Measurements from ENCODE around the gene ZC2HC1B. TPM values are rescaled to one million over a fixed set of nuclear protein-coding genes. Genes with fewer than 3 reads are reported as not detected.

ZC2HC1B gene
- total and polyA plus RNA-seq, 11 donors, result 0.25 TPM; not detected in 10

- Histone ChIP-seq H3K4me3 (no peak overlapping the region), H3K9me3 (peaks cover 0 to 10% (median 0%) of the 10 kb centered on the region in 12 donors), H3K27me3 (no peaks in the 10 kb centered on the region), H3K4me1 (peaks cover 0 to 5% (median 0%) of the 10 kb centered on the region in 12 donors), H3K27ac (no peak overlapping the region), H3K36me3 (no peaks in the 10 kb centered on the region)
- intact Hi-C loops (cut with DNase I), result no loop called here
- ATAC-seq, result no peak
- no peak for DNase-seq
- TF ChIP-seq CTCF (IDR thresholded peaks at IDR 0.05) (no peak), POLR2A (IDR thresholded peaks at IDR 0.05) (no peak)
- WGBS, 4 donors, result 59 to 76% (median 64%) methylated on average over 3 of the region's 3 CpGs
Observed at GRCh38 chr6:143976806-143977349, 112.6 kb downstream of the ZC2HC1B start.

DNA sequence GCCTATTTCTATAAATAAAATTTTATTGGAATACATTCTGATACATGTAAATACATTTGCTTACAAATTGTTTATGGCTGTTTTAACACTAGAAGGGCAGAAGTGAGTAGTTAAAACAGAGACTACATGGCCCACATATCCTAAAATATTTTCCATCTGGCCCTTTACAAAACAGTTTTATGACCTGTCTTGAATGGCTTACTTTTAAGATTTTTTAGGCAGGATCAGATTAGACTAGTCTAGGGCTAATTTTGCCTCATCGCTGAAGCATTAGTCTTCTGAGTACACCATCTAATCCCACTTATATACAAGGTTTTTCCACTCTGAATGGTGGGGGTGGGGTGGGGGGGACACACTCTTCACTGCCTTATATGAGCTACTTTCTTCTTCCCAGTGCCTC lies 116.6 kb downstream of the ZC2HC1B start:
- 95 to 100% (median 100%) methylated on average over 1 of the region's 1 CpG for WGBS, 4 donors
- Histone ChIP-seq H3K27me3 (no peaks in the 10 kb centered on the region), H3K36me3 (no peaks in the 10 kb centered on the region), H3K4me3 (no peak overlapping the region), H3K4me1 (no peaks in the 10 kb centered on the region), H3K9me3 (peaks cover 0 to 10% (median 0%) of the 10 kb centered on the region in 12 donors), H3K27ac (no peak overlapping the region)
- DNase-seq, result no peak
- ATAC-seq, result no peak
- intact Hi-C loops (cut with DNase I), result no loop called here
- TF ChIP-seq CTCF (IDR thresholded peaks at IDR 0.05) (no peak), POLR2A (IDR thresholded peaks at IDR 0.05) (no peak)

DNA sequence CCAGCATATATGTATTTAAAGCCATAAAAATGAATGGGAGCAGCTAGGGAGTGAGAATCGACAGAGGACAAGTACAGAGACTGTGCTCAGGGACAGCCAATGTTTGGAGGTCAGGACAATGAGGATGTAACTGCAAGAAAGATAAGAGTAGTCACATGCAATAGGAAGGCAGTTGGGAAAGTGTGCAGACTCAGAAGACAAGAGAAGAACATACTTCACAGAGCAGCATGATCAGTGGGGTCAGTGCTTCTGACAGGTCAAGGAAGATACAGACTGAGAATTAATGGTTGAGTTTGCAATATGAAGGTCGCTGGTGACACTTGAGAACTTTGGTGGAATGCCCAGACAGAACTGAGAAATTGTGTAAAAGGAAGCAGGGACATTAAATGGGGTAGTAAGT lies 118.7 kb downstream of the ZC2HC1B start:
- no peaks in the 10 kb centered on the region for H3K36me3 ChIP-seq
- no peak overlapping the region for H3K27ac ChIP-seq
- ATAC-seq (no peak), DNase-seq (no peak)
- TF ChIP-seq CTCF (IDR thresholded peaks at IDR 0.05), result no peak
- no peak for TF ChIP-seq POLR2A (IDR thresholded peaks at IDR 0.05)
- peaks cover 0 to 10% (median 0%) of the 10 kb centered on the region in 12 donors for H3K9me3 ChIP-seq
- intact Hi-C loops (cut with DNase I), result no loop called here
- H3K27me3 ChIP-seq, result no peaks in the 10 kb centered on the region
- H3K4me3 ChIP-seq, result no peak overlapping the region
- no peaks in the 10 kb centered on the region for H3K4me1 ChIP-seq
- WGBS, 4 donors, result 67 to 86% (median 73%) methylated on average over 2 of the region's 2 CpGs

DNA sequence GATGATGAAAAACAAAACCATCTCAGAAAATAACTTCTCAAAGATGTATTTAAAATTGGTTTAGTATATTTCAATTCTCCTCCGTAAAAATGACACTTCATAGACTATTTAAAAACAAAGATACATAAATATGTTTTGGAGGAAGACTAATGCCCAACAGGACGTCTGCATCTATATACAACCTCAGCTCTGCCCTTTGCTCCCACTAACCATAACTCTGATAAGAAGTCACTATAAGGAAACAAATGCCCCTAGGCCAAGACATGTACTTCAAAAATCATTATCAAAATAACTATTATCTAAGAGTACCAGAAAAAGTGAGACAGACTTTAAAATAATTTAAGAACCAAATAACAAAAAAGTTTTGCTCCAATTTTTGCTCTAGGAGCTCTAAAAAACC lies 120.4 kb downstream of the ZC2HC1B start:
- TF ChIP-seq POLR2A (IDR thresholded peaks at IDR 0.05), result no peak
- no peak for TF ChIP-seq CTCF (IDR thresholded peaks at IDR 0.05)
- Histone ChIP-seq H3K4me1 (no peaks in the 10 kb centered on the region), H3K27me3 (no peaks in the 10 kb centered on the region), H3K27ac (no peak overlapping the region), H3K36me3 (no peaks in the 10 kb centered on the region), H3K9me3 (peaks cover 0 to 12% (median 0%) of the 10 kb centered on the region in 12 donors), H3K4me3 (no peak overlapping the region)
- WGBS, 4 donors, result 66 to 74% (median 71%) methylated on average over 2 of the region's 2 CpGs
- ATAC-seq (no peak), DNase-seq (no peak)
- intact Hi-C loops (cut with DNase I), result no loop called here
